Thymus (tissue), 11 donors: ENCODE results near the gene BICD2. TPM values are rescaled to one million over a fixed set of nuclear protein-coding genes. Genes with fewer than 3 reads are reported as not detected.

ENCODE experiments used
- DNase-seq, 9 donors: peaks; one replicate each; pipeline ENCODE4 v3.0.0-alpha.2; 2013; ENCODE audit warnings: low spot score in 9 of 9, low read depth in 6 of 9, missing footprints in 1 of 9
- H3K27ac ChIP-seq, 2 donors: one replicate each; pipeline ENCODE4 v1.5.1; 2013; ENCODE audit warnings: control low read depth in 1 of 2, low read depth in 1 of 2, low read length in 1 of 2, mild to moderate bottlenecking in 1 of 2, moderate library complexity in 1 of 2
- H3K27me3 ChIP-seq, 2 donors: one replicate each; pipeline ENCODE4 v1.5.1; 2013; ENCODE audit warnings: low read length in 1 of 2; ENCODE audit not compliant: control insufficient read depth in 2 of 2, insufficient read depth in 1 of 2
- H3K36me3 ChIP-seq, 2 donors: one replicate each; pipeline ENCODE4 v1.5.1; 2013; ENCODE audit warnings: low read length in 1 of 2, mild to moderate bottlenecking in 1 of 2, moderate library complexity in 1 of 2; ENCODE audit not compliant: control insufficient read depth in 2 of 2, insufficient read depth in 2 of 2
- H3K4me1 ChIP-seq, 2 donors: one replicate each; pipeline ENCODE4 v1.5.1; 2013; ENCODE audit warnings: low read length in 2 of 2; ENCODE audit not compliant: control insufficient read depth in 2 of 2, insufficient read depth in 2 of 2
- H3K4me3 ChIP-seq, 2 donors: one replicate each; pipeline ENCODE4 v1.5.1; 2013; ENCODE audit warnings: low read length in 2 of 2, control low read depth in 1 of 2, mild to moderate bottlenecking in 1 of 2
- H3K9me3 ChIP-seq, 2 donors: one replicate each; pipeline ENCODE4 v1.5.1; 2013; ENCODE audit warnings: low read length in 1 of 2, mild to moderate bottlenecking in 1 of 2; ENCODE audit not compliant: control insufficient read depth in 2 of 2, insufficient read depth in 1 of 2
- WGBS: extraction: QIAGEN DNeasy Blood & Tissue Kit; methylation state at CpG from one replicate; pipeline ENCODE4 v1.1.7; 2013; 5-methylcytosine and 5-hydroxymethylcytosine counted together
- polyA plus RNA-seq: library from polyadenylated mRNA; stranded (reverse); fragments of 200-250 nt; gene quantifications from one replicate; pipeline ENCODE4 v1.2.3, GENCODE V29; 2013
- total RNA-seq: library from RNA; stranded (reverse); fragments of 120-200 nt; gene quantifications from one replicate; pipeline ENCODE4 v1.2.4, GENCODE V29; 2013
- donor health status: healthy.

Gene BICD2
- total and polyA plus RNA-seq, 2 donors, result 16.8 to 17.4 TPM

DNA sequence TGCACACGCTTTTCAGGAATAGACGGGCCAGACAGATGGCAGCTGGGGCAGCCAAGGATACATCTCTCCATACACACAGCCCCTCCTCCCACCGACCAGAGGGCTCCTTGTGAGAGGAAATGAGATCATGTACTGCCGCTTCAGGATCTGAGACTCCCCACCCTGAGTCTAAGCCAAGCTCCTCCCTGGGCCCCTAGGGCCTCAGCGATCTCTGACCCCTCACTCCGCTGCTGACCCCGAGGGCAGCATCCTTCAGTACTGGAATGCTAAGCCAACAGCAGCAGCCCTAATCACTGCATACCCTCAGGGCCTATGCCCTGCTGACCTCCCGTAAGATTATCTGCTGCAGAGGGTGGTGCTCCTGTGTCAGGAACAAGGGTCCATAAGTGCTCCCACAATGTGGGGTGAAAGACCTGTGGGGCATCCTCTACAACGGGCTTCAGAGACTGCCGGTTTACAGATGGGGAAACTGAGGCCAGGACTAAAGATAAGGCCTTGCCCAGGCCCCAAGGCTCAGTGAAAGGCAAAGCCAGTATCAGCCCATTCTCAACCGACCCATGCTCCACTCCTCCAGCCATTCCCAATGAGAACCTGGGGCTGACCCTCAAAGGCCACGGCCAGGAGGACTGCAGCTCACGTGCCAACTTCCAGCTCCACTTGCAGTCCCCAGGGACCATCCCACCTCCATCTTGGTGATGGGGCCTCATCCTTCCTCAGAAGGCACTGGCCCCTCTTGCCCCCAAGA is 37.5 kb downstream of the BICD2 start:
- Histone ChIP-seq H3K36me3 (peaks cover 45 to 56% of the 10 kb centered on the region in 2 donors), H3K9me3 (no peaks in the 10 kb centered on the region), H3K27me3 (no peaks in the 10 kb centered on the region), H3K27ac (no peak overlapping the region), H3K4me1 (peaks cover 0 to 12% of the 10 kb centered on the region in 2 donors), H3K4me3 (no peak overlapping the region)
- WGBS, result 88% methylated on average over 13 of the region's 13 CpGs
- no peak for DNase-seq

DNA sequence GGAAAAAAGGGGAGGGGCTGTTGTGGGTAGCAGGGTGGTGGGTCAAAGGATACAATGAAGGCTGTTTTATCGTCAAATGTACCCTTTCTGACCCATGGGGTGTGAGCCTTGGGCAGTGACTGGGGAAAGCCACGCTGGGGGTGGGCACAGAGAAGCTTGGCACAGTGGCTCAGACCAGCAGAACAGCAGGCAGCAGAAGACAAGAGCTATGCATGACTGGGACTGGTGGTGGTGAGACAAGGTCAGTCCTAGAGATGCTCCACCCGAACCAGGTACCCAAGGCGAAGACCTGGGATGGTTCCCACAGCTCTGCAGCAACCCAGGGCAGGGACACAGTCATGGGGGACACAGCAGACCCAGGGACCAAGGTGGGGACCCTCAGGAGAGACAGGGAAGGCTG is 38.3 kb downstream of the BICD2 start:
- H3K9me3 ChIP-seq, result no peaks in the 10 kb centered on the region
- no peaks in the 10 kb centered on the region for H3K27me3 ChIP-seq
- H3K27ac ChIP-seq, result no peak overlapping the region
- DNase-seq, result no peak
- peaks cover 53 to 64% of the 10 kb centered on the region in 2 donors for H3K36me3 ChIP-seq
- 96% methylated on average over 4 of the region's 4 CpGs for WGBS
- peaks cover 0 to 6% of the 10 kb centered on the region in 2 donors for H3K4me1 ChIP-seq
- H3K4me3 ChIP-seq, result no peak overlapping the region

DNA sequence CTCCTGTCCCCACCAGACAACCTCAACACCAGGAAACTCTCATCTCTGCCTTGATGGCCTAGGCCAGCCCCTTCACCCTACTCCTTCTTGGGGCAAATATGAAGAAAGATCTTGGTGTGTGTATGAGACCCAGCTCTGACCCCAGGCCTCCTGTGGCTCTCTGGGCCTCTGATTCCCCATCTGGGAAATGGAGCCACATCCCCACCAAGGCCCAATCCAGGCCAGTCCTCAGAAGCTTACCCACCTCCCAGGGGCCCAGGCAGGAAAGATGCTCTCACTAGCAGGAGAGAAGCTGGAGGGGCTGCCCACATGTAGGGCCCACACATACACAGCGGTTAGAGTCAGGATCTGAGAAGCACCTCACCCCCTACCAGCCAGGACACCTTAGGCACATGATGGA is 38.9 kb downstream of the BICD2 start:
- no peak for DNase-seq

DNA sequence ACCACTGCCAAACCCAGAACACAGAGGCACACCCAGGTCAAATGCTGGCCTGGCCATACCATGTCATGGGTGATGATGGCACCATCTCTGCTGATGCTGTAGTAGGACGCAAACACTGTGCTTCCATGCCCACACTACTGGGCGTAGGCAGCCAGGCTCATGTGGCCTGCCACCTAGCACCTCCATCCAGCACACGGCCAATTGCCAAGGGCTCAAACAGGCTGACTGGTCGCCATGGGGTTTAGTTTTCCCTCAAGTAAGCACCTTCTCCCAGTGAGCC is 39.4 kb downstream of the BICD2 start:
- DNase-seq, result no peak
- H3K36me3 ChIP-seq, result peaks cover 64 to 74% of the 10 kb centered on the region in 2 donors
- H3K4me1 ChIP-seq, result peaks cover 0 to 6% of the 10 kb centered on the region in 2 donors
- 98% methylated on average over 4 of the region's 4 CpGs for WGBS
- H3K4me3 ChIP-seq, result no peak overlapping the region
- no peaks in the 10 kb centered on the region for H3K9me3 ChIP-seq
- H3K27me3 ChIP-seq, result no peaks in the 10 kb centered on the region
- H3K27ac ChIP-seq, result no peak overlapping the region

More for the DNA sequence above, 38.9 kb downstream of the BICD2 start:
- H3K4me1 ChIP-seq, result peaks cover 0 to 6% of the 10 kb centered on the region in 2 donors
- peaks cover 58 to 69% of the 10 kb centered on the region in 2 donors for H3K36me3 ChIP-seq
- 95% methylated on average over 1 of the region's 1 CpG for WGBS
- H3K4me3 ChIP-seq, result no peak overlapping the region
- no peaks in the 10 kb centered on the region for H3K9me3 ChIP-seq
- no peak overlapping the region for H3K27ac ChIP-seq
- no peaks in the 10 kb centered on the region for H3K27me3 ChIP-seq

DNA sequence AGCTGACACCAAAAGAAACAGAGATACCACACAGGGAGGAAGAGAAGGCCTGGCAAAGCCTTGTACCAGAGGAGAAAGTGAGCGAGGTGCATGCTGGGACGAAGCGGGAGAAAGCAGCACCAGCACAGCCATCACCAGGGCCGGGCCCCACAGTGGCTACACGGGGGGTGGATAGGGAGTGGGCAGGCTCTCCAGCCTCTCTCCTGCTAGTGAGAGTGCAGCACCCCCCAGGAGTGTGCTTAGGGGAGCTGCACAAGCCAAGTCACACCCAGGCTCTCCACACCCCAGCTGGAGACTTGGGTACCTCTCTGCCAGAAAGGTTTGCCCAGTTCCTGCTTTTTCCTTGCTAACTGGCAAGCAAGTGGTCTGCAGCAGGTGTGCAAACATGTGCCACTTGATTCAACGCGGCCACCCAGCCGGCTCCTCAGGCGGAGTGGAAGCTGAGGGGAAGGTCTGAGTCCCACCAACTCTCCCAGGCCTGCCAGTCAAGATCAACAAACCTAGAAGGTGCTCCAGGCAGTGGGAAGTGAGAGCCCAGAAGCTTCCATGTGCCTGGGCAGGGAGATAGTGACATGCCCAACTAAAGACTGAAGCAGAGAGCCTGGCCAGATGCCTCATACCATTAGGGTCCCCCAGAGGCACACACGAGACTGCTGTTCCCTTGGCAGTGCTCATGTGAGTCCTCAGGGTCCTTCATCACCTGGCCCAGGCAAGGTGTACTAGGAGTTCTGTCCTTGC is 39.9 kb downstream of the BICD2 start:
- Histone ChIP-seq H3K27me3 (no peaks in the 10 kb centered on the region), H3K4me3 (no peak overlapping the region), H3K27ac (no peak overlapping the region), H3K36me3 (peaks cover 68 to 78% of the 10 kb centered on the region in 2 donors), H3K4me1 (peaks cover 0 to 6% of the 10 kb centered on the region in 2 donors), H3K9me3 (no peaks in the 10 kb centered on the region)
- no peak for DNase-seq
- WGBS, result 98% methylated on average over 10 of the region's 10 CpGs

DNA sequence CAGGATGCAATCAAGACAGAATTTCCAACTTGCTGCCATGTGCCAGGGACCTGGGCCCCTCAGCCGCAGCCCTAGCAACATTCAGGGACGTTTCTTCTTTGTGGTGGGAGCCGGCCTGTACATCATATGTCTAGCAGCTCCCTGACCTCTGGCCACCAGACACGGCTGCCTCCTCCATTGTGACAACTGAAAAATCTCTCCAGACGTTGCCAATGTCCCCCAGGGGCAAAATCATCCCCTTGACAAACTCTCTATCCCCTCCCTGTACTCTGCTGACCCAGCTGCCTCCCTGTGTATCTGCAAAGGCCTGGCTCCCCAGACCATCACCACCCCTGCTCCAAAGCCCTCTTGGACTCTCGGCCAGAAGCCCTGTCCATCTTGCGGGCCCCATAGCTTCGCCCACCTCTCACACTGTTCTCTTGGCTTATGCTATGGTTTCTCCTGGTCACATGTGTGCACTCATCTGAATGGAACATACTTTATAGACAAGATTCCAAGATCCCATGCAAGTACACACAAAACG is 40.8 kb downstream of the BICD2 start:
- DNase-seq, result no peak
- Histone ChIP-seq H3K4me1 (peaks cover 0 to 6% of the 10 kb centered on the region in 2 donors), H3K27ac (no peak overlapping the region), H3K27me3 (no peaks in the 10 kb centered on the region), H3K36me3 (peaks cover 73 to 78% of the 10 kb centered on the region in 2 donors), H3K4me3 (no peak overlapping the region), H3K9me3 (no peaks in the 10 kb centered on the region)
- 94% methylated on average over 9 of the region's 9 CpGs for WGBS

DNA sequence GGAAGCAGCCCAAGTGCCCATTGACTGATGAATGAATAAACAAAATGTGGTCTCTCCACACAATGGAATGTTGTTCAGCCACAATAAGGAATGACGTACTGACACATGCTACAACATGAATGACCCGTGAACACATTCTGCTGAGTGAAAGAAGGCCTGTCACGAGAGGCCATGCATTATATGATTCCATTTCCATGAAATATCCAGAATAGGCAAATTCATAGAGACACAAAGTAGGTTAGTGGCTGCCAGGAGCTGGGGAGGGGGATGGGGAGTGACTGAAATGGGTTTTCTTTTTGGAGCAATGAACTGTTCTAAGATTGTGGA is 41.4 kb downstream of the BICD2 start:
- H3K27ac ChIP-seq, result no peak overlapping the region
- peaks cover 0 to 6% of the 10 kb centered on the region in 2 donors for H3K4me1 ChIP-seq
- 94% methylated on average over 3 of the region's 3 CpGs for WGBS
- DNase-seq, result no peak
- H3K9me3 ChIP-seq, result no peaks in the 10 kb centered on the region
- H3K27me3 ChIP-seq, result no peaks in the 10 kb centered on the region
- peaks cover 73 to 78% of the 10 kb centered on the region in 2 donors for H3K36me3 ChIP-seq
- H3K4me3 ChIP-seq, result no peak overlapping the region

DNA sequence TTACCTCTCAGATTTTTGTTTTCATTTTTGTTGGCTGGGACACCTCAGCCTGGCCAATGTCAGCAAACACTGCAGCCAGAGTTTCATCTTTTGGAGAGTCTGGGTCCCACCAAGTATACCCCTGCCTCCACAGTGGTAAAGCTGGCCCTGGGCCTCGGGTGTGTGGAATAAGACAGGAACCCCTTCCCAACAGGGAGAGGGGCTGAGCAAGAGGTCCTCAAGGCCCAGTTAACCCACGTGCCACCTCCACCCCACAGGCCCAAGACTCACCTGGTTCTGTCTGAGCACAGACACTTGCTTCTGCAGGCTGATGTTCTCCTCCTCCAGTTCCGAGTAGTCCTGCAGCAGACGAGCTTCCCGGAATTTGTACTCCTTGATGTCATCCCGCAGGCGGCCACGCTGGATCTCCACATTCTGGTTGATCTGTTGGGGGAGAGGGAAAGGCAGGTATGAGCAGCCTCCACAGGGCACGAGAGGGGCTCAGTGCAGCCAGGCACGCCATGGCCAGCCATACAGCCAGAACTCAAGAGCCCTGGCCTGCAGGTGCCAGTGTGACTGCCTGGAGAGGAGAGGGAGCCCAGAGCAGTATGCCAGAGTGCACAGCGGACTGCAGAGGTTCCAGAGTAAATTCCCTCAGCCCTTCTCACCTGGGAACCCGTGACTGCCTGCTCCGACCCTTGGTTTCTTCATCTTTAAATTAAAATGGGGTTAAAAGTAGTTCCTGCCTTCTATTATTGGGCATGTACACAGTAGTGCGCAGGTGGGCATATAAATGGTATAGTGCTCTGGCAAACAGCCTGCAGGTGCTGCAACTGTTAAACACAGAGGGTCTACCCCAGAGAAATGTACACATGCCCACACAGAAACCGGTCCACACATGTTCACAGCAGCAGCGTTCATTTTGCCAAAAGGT is 42.0 kb downstream of the BICD2 start:
- no peak for DNase-seq
- Histone ChIP-seq H3K9me3 (no peaks in the 10 kb centered on the region), H3K27ac (no peak overlapping the region), H3K36me3 (peaks cover 73 to 78% of the 10 kb centered on the region in 2 donors), H3K27me3 (no peaks in the 10 kb centered on the region), H3K4me1 (peaks cover 0 to 6% of the 10 kb centered on the region in 2 donors), H3K4me3 (no peak overlapping the region)
- 97% methylated on average over 16 of the region's 16 CpGs for WGBS
